Measurements from ENCODE around the gene CEP170B.

The CEP170B gene

DNA sequence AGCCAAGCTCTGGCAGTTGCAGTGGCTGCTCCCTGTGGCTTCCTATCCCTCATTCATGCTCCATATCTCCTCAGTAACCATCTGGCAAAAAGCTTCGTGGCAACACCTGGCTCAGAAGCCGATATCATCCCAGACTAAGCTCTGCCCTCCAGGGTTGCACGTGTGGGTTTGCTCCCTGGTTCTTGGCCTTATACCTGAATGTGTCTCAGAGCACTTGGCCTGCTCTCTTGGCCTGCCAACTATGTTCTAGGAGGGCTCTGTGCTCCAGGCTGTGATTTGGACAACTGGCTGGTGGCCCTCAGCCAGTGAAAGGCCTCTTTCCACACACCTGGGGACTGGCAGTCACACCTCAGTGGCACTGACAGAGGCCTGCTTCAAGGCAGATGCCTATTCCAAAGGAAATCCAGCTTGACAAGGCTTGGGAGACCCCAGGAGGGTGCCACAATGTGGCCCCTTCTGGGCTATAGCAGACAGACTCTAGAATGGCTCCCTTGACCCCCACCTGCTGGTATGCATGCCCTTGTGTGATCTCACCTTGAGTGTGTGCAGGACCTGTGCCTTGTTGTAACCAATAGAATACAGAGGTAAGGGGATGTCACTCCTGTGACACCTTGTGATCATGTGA is 70.1 kb downstream of the CEP170B start:
- DNase-seq (ENCODE audit: low read depth in 1 of 2, low spot score in 1 of 2): no peak
- TF ChIP-seq POLR2AphosphoS5 (IDR thresholded peaks at IDR 0.05; ENCODE audit: low read depth) (no peak), CTCF (IDR thresholded peaks at IDR 0.05; ENCODE audit: insufficient read depth, low read length) (no peak), GABPA (IDR thresholded peaks at IDR 0.05; ENCODE audit: low read depth) (no peak), SPI1 (IDR thresholded peaks at IDR 0.05; ENCODE audit: borderline replicate concordance, low read depth) (no peak)
- TF ChIP-seq, protein P1, sequence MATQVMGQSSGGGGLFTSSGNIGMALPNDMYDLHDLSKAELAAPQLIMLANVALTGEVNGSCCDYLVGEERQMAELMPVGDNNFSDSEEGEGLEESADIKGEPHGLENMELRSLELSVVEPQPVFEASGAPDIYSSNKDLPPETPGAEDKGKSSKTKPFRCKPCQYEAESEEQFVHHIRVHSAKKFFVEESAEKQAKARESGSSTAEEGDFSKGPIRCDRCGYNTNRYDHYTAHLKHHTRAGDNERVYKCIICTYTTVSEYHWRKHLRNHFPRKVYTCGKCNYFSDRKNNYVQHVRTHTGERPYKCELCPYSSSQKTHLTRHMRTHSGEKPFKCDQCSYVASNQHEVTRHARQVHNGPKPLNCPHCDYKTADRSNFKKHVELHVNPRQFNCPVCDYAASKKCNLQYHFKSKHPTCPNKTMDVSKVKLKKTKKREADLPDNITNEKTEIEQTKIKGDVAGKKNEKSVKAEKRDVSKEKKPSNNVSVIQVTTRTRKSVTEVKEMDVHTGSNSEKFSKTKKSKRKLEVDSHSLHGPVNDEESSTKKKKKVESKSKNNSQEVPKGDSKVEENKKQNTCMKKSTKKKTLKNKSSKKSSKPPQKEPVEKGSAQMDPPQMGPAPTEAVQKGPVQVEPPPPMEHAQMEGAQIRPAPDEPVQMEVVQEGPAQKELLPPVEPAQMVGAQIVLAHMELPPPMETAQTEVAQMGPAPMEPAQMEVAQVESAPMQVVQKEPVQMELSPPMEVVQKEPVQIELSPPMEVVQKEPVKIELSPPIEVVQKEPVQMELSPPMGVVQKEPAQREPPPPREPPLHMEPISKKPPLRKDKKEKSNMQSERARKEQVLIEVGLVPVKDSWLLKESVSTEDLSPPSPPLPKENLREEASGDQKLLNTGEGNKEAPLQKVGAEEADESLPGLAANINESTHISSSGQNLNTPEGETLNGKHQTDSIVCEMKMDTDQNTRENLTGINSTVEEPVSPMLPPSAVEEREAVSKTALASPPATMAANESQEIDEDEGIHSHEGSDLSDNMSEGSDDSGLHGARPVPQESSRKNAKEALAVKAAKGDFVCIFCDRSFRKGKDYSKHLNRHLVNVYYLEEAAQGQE (IDR thresholded peaks at IDR 0.05; ENCODE audit: insufficient replicate concordance, low read depth): no peak

DNA sequence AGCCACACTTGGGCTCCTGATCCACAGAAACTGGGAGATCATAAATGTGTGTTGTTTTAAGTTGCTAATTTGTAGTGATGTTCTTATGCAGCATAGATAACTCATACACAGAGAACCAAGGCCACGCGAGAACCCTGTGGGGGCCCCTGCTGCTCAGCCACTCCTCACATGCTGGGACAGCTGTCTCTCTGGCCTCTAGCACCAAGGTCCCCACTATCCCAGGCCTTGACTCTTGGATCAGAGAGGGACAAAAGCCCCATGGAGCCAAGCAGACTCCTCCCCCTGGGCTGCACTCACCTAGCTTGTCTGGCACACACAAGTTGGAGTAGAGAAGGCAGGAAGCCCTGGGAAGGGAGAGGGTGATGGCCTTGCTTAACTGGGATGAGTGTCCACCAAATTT is 70.9 kb downstream of the CEP170B start:
- Histone ChIP-seq H3K27me3 (ENCODE audit: insufficient read depth, poor library complexity, severe bottlenecking) (peaks cover 26% of the 10 kb centered on the region), H3K27ac (replicated peaks) (no peak overlapping the region), H3K4me3 (replicated peaks; ENCODE audit: insufficient read depth, low read length) (no peak overlapping the region)
- TF ChIP-seq POLR2AphosphoS5 (IDR thresholded peaks at IDR 0.05; ENCODE audit: low read depth) (no peak), GABPA (IDR thresholded peaks at IDR 0.05; ENCODE audit: low read depth) (no peak), CTCF (IDR thresholded peaks at IDR 0.05; ENCODE audit: insufficient read depth, low read length) (no peak), SPI1 (IDR thresholded peaks at IDR 0.05; ENCODE audit: borderline replicate concordance, low read depth) (no peak)
- TF ChIP-seq, protein P1 (IDR thresholded peaks at IDR 0.05; ENCODE audit: insufficient replicate concordance, low read depth): no peak
- no peak for DNase-seq (ENCODE audit: low read depth in 1 of 2, low spot score in 1 of 2)

More for the DNA sequence above, 70.1 kb downstream of the CEP170B start:
- peaks cover 26% of the 10 kb centered on the region for H3K27me3 ChIP-seq (ENCODE audit: insufficient read depth, poor library complexity, severe bottlenecking)
- no peak overlapping the region for H3K27ac ChIP-seq (replicated peaks)
- no peak overlapping the region for H3K4me3 ChIP-seq (replicated peaks; ENCODE audit: insufficient read depth, low read length)

DNA sequence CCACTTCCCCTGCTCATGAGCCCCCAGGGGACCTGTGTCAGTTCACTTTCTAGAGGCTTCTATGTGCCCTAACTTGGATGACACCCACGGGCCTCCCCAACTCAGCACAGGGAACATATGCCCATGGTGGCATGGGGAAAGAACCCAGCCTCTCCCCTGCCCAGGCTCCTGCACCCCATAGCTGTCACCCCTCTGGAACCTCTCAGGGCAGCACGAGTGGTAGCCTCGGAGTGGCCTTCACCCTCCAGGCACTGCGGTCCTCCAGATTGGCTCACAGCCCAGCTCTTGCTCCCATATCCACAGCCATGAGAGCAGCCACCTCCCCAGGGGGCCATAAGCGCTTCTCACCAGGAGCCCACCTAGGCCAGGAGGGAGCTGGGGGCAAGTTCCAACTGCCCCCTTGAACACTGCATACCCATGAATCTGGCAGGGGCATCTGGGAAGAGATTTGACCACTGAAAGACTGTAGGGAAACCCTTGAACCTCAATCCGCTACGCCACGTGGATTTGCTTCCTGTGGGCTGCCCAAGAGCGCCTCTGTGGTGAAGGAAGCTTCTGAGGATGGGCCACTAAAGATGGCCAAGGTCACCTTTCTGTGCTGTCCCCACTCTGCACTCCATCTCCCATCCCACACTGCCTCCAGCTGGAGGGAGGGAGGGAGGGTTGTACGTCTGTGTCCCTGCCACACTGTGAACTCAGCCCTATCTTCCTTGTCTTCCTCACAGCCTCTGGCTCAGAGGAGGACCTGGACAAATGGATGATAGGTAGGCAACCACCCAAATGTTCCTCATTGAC is 71.5 kb downstream of the CEP170B start:
- Histone ChIP-seq H3K4me3 (replicated peaks; ENCODE audit: insufficient read depth, low read length) (no peak overlapping the region), H3K27ac (replicated peaks) (no peak overlapping the region), H3K27me3 (ENCODE audit: insufficient read depth, poor library complexity, severe bottlenecking) (peaks cover 26% of the 10 kb centered on the region)
- TF ChIP-seq POLR2AphosphoS5 (IDR thresholded peaks at IDR 0.05; ENCODE audit: low read depth) (no peak), GABPA (IDR thresholded peaks at IDR 0.05; ENCODE audit: low read depth) (no peak)
- no peak for DNase-seq (ENCODE audit: low read depth in 1 of 2, low spot score in 1 of 2)

DNA sequence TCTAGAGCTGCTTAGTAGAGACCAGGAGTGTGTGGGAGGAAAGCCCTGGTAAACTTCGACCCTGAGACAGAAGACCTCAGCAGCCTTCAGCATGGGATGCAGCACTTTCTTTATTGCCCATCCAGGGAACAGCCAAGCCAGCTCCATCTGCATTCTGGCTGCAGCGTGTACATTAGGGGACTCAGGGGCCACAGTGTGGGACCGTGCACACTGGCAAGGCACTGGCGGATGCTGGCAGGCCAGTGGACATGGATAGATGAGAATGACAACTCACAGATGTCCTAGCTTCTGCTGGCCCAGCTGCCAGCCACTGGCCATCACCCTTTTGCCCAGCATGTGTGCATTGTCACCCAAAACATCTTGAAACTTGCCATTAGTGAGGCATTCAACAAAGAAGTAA is 72.1 kb downstream of the CEP170B start:
- peaks cover 26% of the 10 kb centered on the region for H3K27me3 ChIP-seq (ENCODE audit: insufficient read depth, poor library complexity, severe bottlenecking)
- DNase-seq (ENCODE audit: low read depth in 1 of 2, low spot score in 1 of 2): no peak
- no peak overlapping the region for H3K27ac ChIP-seq (replicated peaks)
- TF ChIP-seq POLR2AphosphoS5 (IDR thresholded peaks at IDR 0.05; ENCODE audit: low read depth) (no peak), CTCF (IDR thresholded peaks at IDR 0.05; ENCODE audit: insufficient read depth, low read length) (no peak), SPI1 (IDR thresholded peaks at IDR 0.05; ENCODE audit: borderline replicate concordance, low read depth) (no peak), GABPA (IDR thresholded peaks at IDR 0.05; ENCODE audit: low read depth) (no peak)
- TF ChIP-seq, protein P1 (IDR thresholded peaks at IDR 0.05; ENCODE audit: insufficient replicate concordance, low read depth): no peak
- H3K4me3 ChIP-seq (replicated peaks; ENCODE audit: insufficient read depth, low read length): no peak overlapping the region
